Raji (cell line): Measurements from ENCODE around the gene AFAP1.

Experiments
- POLR2A ChIP-seq: IDR thresholded peaks from 2 replicates; pipeline ENCODE4 v1.6.1; 2011; ENCODE audit warnings: low read depth, low read length, control low read depth; ENCODE audit not compliant: insufficient read depth

Gene AFAP1

GRCh38 chr4:7803371-7803770 is 136.3 kb downstream of the AFAP1 start:
- TF ChIP-seq POLR2A: no peak

GRCh38 chr4:7802093-7802726 is 137.5 kb downstream of the AFAP1 start:
- TF ChIP-seq POLR2A: no peak

- TF ChIP-seq POLR2A: no peak
These were observed 138.0 kb downstream of the AFAP1 start for GRCh38 chr4:7801641-7802040.

GRCh38 chr4:7801001-7801400 is 138.7 kb downstream of the AFAP1 start:
- no peak for TF ChIP-seq POLR2A

GRCh38 chr4:7800410-7800809 is 139.3 kb downstream of the AFAP1 start:
- no peak for TF ChIP-seq POLR2A

- TF ChIP-seq POLR2A: no peak
These were observed 139.9 kb downstream of the AFAP1 start for GRCh38 chr4:7799736-7800135.

- no peak for TF ChIP-seq POLR2A
These were observed 140.4 kb downstream of the AFAP1 start for GRCh38 chr4:7799306-7799705.

- TF ChIP-seq POLR2A: no peak
These were observed 141.3 kb downstream of the AFAP1 start for GRCh38 chr4:7798178-7798995.

- TF ChIP-seq POLR2A: no peak
These were observed 142.3 kb downstream of the AFAP1 start for GRCh38 chr4:7797330-7797729.

GRCh38 chr4:7795983-7796382 is 143.7 kb downstream of the AFAP1 start:
- no peak for TF ChIP-seq POLR2A

- TF ChIP-seq POLR2A: no peak
These were observed 146.5 kb downstream of the AFAP1 start for GRCh38 chr4:7793186-7793585.

GRCh38 chr4:7792616-7793015 is 147.0 kb downstream of the AFAP1 start:
- no peak for TF ChIP-seq POLR2A

- TF ChIP-seq POLR2A: no peak
These were observed 148.7 kb downstream of the AFAP1 start for GRCh38 chr4:7790999-7791398.

GRCh38 chr4:7790023-7790422 is 149.6 kb downstream of the AFAP1 start:
- TF ChIP-seq POLR2A: no peak

- no peak for TF ChIP-seq POLR2A
These were observed 150.8 kb downstream of the AFAP1 start for GRCh38 chr4:7788694-7789425.

- no peak for TF ChIP-seq POLR2A
These were observed 151.5 kb downstream of the AFAP1 start for GRCh38 chr4:7788193-7788592.
